Peyer's patch (tissue), 4 donors: ENCODE results near the gene WDR86.

Experiments
- POLR2A ChIP-seq, 2 donors: fragments of 450-650 bp; IDR thresholded peaks; one replicate each; pipeline ENCODE4 v1.5.1; 2017; ENCODE audit warnings: antibody characterized with exemption in 2 of 2, mild to moderate bottlenecking in 2 of 2, moderate library complexity in 2 of 2
- TF ChIP-seq, protein P1 (sequence below), 6 experiments: fragments of 450-650 bp in 4 of 6; fragments of 200-600 bp in 2 of 6; sonication (generic) in 1 of 6; IDR thresholded peaks; one replicate each; pipeline ENCODE4 v1.5.1; 2017 to 2019; ENCODE audit warnings: antibody characterized with exemption in 6 of 6, mild to moderate bottlenecking in 3 of 6, moderate library complexity in 1 of 6

- TF ChIP-seq, protein P1, sequence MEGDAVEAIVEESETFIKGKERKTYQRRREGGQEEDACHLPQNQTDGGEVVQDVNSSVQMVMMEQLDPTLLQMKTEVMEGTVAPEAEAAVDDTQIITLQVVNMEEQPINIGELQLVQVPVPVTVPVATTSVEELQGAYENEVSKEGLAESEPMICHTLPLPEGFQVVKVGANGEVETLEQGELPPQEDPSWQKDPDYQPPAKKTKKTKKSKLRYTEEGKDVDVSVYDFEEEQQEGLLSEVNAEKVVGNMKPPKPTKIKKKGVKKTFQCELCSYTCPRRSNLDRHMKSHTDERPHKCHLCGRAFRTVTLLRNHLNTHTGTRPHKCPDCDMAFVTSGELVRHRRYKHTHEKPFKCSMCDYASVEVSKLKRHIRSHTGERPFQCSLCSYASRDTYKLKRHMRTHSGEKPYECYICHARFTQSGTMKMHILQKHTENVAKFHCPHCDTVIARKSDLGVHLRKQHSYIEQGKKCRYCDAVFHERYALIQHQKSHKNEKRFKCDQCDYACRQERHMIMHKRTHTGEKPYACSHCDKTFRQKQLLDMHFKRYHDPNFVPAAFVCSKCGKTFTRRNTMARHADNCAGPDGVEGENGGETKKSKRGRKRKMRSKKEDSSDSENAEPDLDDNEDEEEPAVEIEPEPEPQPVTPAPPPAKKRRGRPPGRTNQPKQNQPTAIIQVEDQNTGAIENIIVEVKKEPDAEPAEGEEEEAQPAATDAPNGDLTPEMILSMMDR (IDR thresholded peaks at IDR 0.05): no peak
- no peak for TF ChIP-seq POLR2A (IDR thresholded peaks at IDR 0.05)
Observed at GRCh38 chr7:151406886-151407583, 2.8 kb downstream of the WDR86 start.
